ENCODE data around the gene HAP1. TPM values are rescaled to one million over a fixed set of nuclear protein-coding genes. Genes with fewer than 3 reads are reported as not detected.

The HAP1 gene
- total RNA-seq, 1 experiment from 2014 or later, result 11.6 TPM

DNA sequence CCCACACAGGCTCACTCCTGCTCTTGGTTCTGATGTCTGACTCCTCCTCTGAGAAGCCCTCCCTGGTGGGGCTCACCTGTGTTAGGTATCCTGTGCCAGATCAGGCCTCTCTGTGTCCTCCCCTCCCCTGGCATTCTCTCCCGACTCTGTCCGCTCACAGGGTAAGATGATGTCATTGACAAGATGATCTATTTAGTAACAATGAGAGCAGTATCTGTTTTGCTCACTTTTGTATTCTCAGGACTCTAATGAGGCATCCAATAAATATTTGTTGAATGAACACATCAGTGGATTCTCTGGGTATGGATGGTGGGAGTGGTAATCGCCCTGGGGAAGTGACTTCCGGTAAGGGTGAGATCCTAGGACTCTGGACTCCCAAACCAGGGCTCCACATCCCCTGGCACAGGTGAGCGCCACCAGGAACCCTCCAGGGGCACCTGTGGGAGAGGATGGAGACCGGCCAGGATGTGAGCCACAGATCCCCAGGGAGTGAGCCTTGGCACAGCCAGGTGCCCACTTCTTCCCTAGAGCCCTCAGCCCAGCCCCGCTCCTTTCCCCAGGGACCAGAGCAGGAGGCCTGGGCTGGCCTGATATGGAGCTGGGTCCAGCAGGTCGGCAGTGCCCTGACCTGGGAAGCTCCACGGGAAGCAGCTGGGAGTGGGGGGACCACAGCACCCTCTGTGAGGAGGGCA is 5.4 kb upstream of the HAP1 start:
- peak; percentile 7; the same call in 1 of the 2 replicates for ATAC-seq
- Histone ChIP-seq H3K36me3 (ENCODE audit: control insufficient read depth, insufficient read depth, low read length) (no peaks in the 10 kb centered on the region), H3K9me3 (ENCODE audit: control insufficient read depth, insufficient read depth, low read depth, low read length) (no peaks in the 10 kb centered on the region), H3K4me1 (ENCODE audit: control insufficient read depth, insufficient read depth, low read length) (peaks cover 23% of the 10 kb centered on the region), H3K27ac (ENCODE audit: low read length) (peak overlapping the region; percentile 49), H3K4me3 (ENCODE audit: low read depth in 2 of 2, low read length in 2 of 2) (no peak overlapping the region), H3K27me3 (ENCODE audit: control insufficient read depth, insufficient read depth, low read length) (no peaks in the 10 kb centered on the region)
- no TSS peak for BruUV-seq (replicated peaks)
- ChIA-PET CTCF (interaction anchor here (0.5 to 1.3 kb wide), 2 partner anchors 47 to 57 kb away, joined by 3 to 8 read pairs; partner anchors contain the start of gene JUP), POLR2A (interaction anchor here (0.5 kb wide), 1 partner anchor 9 kb away, joined by 5 read pairs; no protein-coding TSS in a partner anchor)
- DNase-seq (ENCODE audit: low read depth, low spot score), result no peak
- TF ChIP-seq, protein P1, sequence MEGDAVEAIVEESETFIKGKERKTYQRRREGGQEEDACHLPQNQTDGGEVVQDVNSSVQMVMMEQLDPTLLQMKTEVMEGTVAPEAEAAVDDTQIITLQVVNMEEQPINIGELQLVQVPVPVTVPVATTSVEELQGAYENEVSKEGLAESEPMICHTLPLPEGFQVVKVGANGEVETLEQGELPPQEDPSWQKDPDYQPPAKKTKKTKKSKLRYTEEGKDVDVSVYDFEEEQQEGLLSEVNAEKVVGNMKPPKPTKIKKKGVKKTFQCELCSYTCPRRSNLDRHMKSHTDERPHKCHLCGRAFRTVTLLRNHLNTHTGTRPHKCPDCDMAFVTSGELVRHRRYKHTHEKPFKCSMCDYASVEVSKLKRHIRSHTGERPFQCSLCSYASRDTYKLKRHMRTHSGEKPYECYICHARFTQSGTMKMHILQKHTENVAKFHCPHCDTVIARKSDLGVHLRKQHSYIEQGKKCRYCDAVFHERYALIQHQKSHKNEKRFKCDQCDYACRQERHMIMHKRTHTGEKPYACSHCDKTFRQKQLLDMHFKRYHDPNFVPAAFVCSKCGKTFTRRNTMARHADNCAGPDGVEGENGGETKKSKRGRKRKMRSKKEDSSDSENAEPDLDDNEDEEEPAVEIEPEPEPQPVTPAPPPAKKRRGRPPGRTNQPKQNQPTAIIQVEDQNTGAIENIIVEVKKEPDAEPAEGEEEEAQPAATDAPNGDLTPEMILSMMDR (IDR thresholded peaks at IDR 0.05), result no peak
- TF ChIP-seq REST (IDR thresholded peaks at IDR 0.05; ENCODE audit: insufficient read depth in 1 of 2, low read depth in 2 of 2, low read length in 1 of 2), result no peak
- intact Hi-C loops (cut with micrococcal nuclease; ENCODE audit: unreplicated experiment) (no loop called here), in situ Hi-C loops (cut with HindIII; ENCODE audit: low pct_unique_long_range_greater_than_20kb, low sequenced_read_pairs) (no loop called here)

- no peak for ATAC-seq
- in situ Hi-C loops (cut with HindIII; ENCODE audit: low pct_unique_long_range_greater_than_20kb, low sequenced_read_pairs) (no loop called here), intact Hi-C loops (cut with micrococcal nuclease; ENCODE audit: unreplicated experiment) (loop anchor here (1.0 kb wide), 1 partner anchor 63 kb away; no protein-coding TSS in a partner anchor)
- BruUV-seq (replicated peaks), result no TSS peak
- no peaks in the 10 kb centered on the region for H3K9me3 ChIP-seq (ENCODE audit: control insufficient read depth, insufficient read depth, low read depth, low read length)
- H3K4me3 ChIP-seq (ENCODE audit: low read depth in 2 of 2, low read length in 2 of 2), result no peak overlapping the region
- H3K27me3 ChIP-seq (ENCODE audit: control insufficient read depth, insufficient read depth, low read length), result no peaks in the 10 kb centered on the region
- peaks cover 23% of the 10 kb centered on the region for H3K4me1 ChIP-seq (ENCODE audit: control insufficient read depth, insufficient read depth, low read length)
- DNase-seq (ENCODE audit: low read depth, low spot score), result no peak
- POLR2A ChIA-PET, result no interaction called here
- peak overlapping the region; percentile 78; the same call in 1 of the 2 replicates for H3K27ac ChIP-seq (ENCODE audit: low read length)
- CTCF ChIA-PET, result no interaction called here
- TF ChIP-seq REST (IDR thresholded peaks at IDR 0.05; ENCODE audit: insufficient read depth in 1 of 2, low read depth in 2 of 2, low read length in 1 of 2), result no peak
- no peak for TF ChIP-seq SIN3A (IDR thresholded peaks at IDR 0.05; ENCODE audit: borderline replicate concordance, insufficient read depth, low read depth, low read length)
- TF ChIP-seq TCF7L2 (IDR thresholded peaks at IDR 0.05; ENCODE audit: low read depth, low read length), result no peak
- TF ChIP-seq POLR2AphosphoS5 (IDR thresholded peaks at IDR 0.05; ENCODE audit: low read depth, low read length), result no peak
- TF ChIP-seq, protein P1 (IDR thresholded peaks at IDR 0.05), result no peak
- no peaks in the 10 kb centered on the region for H3K36me3 ChIP-seq (ENCODE audit: control insufficient read depth, insufficient read depth, low read length)
Measured at GRCh38 chr17:41738801-41739112, 4.3 kb upstream of the HAP1 start.

Measured in Panc1 (cell line).